SH-SY5Y (cell line): ENCODE data around the gene ITFG1.

Source experiments
- GATA2 ChIP-seq: IDR thresholded peaks from 2 replicates; pipeline ENCODE4 v1.6.1; 2011; ENCODE audit warnings: mild to moderate bottlenecking, low read depth, low read length
- GATA3 ChIP-seq: IDR thresholded peaks from 2 replicates; pipeline ENCODE4 v1.6.1; 2011; ENCODE audit warnings: low read depth, mild to moderate bottlenecking, low read length, moderate library complexity

DNA sequence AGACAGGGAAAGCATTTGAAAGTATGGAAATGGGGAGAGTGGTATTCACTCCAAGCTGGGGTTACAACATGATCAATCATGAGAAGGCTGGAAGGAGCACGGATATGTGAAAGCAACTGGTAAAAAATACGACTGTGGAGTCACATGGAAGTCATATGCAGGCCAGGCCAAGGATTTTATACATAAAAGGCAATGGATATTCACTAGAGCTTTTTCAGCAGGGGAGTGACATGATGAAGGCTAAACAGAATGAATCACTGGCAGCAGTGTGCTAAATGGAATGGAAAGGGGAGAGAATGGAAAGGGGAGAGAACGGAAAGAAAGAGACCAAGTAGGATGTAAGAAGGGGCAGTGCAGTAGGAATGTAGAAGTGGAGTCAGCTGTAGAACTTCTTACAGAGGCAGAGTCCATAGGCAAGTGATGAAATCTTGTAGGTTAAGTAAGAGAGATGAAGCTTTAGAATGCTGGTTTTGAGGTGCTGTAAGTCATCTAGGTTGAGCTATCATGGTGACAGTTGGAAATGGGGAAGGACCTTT is 304.1 kb downstream of the ITFG1 start:
- no peak for TF ChIP-seq GATA2
- no peak for TF ChIP-seq GATA3
